Stimulated activated naive CD4-positive, alpha-beta T cell treated with Interleukin-2 at 50 U/mL for 16 hours (primary cell): ENCODE measurements around the gene HNMT.

Experiments
- DNase-seq: peaks from one replicate; lab custom pipeline; 2025; lab: John Stamatoyannopoulos, UW

The HNMT gene

DNA sequence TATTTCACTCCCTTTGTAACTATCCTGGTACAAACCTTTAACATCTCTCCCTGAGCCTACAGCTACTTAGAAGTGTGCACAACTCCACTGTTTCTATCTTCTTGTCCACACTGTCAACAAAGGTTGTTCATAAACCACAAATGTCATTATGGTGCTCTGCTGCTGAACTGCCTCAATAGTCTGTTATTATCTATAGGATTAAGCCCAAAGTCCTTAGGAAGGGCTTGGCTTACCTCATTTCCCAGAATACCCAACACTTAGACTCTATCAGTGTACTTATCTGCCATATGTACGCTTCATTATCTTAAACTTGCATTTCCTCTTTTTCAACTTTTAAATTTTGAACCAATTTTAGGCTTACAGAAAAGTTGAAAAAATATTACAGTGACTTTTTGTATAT is 94.2 kb downstream of the HNMT start:
- no peak for DNase-seq

DNA sequence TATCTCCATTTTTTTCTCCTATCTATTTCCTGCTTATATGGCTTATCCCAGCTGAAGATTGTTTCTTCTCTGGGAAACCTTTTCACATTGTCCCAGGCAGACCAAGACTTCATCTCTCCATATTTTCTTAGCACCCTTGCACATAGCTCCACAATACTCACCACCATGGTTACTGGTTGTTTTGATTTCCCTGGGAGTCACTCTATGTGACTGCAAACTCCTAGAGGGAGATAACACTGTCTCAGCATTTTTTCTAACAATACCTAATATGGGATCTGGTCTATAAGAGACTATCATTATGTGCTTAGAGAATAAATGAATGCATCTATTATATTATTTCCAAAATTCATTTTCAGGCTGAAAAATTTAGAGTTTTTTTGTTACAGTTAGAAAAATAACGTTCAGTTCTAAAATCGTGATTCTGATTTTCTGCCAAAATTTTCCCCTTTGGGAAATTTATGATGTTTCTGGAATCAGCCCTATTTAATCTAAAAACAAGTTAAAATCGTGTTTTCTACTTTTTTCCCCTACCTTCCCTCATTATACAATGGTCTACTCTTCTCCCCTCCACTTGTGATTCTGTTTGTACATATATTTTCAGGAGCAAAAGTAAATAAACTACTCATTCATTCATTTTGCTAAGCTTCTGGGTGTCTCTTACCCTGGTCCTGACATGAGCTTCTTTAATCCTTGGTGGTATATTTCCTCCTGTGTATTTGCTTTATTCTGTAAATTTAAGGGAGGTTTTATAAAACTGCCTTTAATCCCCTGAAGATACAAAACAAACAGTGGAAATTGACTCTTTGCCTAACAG is 95.4 kb downstream of the HNMT start:
- no peak for DNase-seq

DNA sequence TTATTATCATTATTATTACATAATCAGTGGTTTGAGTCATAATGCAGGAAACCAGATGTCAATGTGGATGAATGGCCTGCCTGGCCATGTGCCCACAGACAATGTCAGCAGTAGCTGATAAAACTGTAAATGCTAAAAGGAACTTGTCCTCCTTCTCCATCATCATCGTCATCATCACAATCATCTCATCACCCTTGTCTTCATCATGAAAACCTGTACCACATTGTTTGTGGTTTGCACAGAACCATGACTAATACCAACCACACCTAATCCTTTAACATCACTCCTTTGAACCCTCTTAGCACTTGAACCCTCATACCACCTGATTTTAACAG is 96.0 kb downstream of the HNMT start:
- no peak for DNase-seq

DNA sequence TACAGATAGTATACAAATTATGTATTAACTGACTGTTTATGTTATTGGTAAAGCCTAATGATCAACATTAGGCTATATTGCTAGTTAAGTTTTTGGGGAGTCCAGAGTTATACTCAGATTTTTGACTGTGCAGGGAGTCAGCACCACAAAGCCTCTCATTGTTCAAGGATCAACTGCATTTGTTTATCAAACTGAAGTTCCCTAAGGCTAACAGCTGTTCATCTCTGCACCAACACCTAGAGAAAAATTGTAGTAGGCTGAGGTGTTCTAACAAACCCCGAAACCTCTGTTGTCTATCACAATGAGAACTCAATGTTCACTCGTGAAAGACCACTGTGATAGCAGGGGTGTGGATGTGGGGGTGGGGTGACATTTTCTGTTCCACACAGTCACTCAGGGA is 97.7 kb downstream of the HNMT start:
- DNase-seq: no peak

DNA sequence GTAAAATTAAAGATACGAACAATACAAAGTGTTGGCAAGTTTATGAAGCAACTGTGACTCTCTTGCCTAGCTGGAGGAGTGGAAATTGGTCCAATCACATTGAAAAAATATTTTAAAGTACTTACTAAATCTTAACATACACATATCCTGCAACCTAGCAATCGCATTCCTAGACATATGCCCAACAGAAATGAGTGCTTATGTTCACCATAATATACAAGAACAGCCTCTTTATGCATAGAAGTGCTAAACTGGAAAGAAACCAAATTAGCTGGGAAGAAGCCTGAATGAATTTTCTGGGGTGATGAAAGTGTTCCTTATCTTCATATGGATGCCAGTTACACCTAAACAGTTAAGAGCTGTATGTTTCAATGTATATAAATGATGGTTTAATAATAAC is 98.9 kb downstream of the HNMT start:
- no peak for DNase-seq
